Measurements from ENCODE around the gene ARHGEF7. TPM values are rescaled to one million over a fixed set of nuclear protein-coding genes. Genes with fewer than 3 reads are reported as not detected.
A peak's percentile ranks its signal among the peaks of the same experiment; 100 is the strongest.

Gene ARHGEF7
- total and polyA plus RNA-seq, 8 donors = 52.8 to 86.0 (median 72.2) TPM

- peak; percentile 71 for ATAC-seq
- no peak for TF ChIP-seq CTCF (IDR thresholded peaks at IDR 0.05)
- Histone ChIP-seq H3K9me3 (no peaks in the 10 kb centered on the region), H3K36me3 (no peaks in the 10 kb centered on the region), H3K4me1 (peaks cover 0 to 13% of the 10 kb centered on the region in 2 donors), H3K4me3 (peak overlapping the region; percentile 41 to 54), H3K27me3 (peaks cover 55 to 95% of the 10 kb centered on the region in 2 donors), H3K27ac (peak overlapping the region in 1 of 2 donors; percentile 48)
- intact Hi-C loops (cut with DNase I) = no loop called here
- DNase-seq = peak in 1 of 4 donors; percentile 44
These were observed 599 bp upstream of the ARHGEF7 start for GRCh38 chr13:111114362-111115060.

DNA sequence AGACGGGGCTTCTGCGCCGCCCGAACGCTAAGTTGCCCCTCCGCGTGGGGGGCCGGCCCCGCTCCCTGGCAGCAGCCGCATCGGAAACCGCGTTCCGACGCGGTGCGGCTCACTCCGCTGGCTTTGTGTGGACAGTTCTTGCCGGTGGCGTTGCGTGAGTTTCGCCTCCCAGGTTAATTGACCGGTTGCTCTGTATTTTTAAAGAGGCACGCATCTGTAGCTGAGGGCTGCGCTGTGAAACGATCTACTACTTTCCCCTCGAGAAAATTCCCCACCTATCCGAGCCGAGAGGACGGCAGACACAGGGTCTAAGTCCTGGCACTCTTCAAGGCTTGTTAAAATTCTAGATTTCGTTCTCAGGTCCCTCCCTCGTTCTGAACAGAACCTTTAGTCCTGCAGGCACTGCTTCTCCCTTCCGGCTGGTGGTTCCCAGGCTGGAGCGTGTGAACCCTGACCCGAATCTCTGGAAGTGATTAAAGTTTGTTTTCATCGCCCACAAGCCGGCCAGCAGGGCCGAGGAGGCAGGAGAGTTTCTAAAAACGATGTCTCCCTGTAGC, 933 bp downstream of the ARHGEF7 start:
- peak in 1 of 4 donors; percentile 38 for DNase-seq
- Histone ChIP-seq H3K4me3 (peak overlapping the region; percentile 21 to 54), H3K36me3 (no peaks in the 10 kb centered on the region), H3K4me1 (peaks cover 0 to 13% of the 10 kb centered on the region in 2 donors), H3K9me3 (no peaks in the 10 kb centered on the region), H3K27me3 (peaks cover 55 to 79% of the 10 kb centered on the region in 2 donors), H3K27ac (no peak overlapping the region)
- no peak for ATAC-seq
- intact Hi-C loops (cut with DNase I) = no loop called here
- TF ChIP-seq CTCF (IDR thresholded peaks at IDR 0.05) = no peak

DNA sequence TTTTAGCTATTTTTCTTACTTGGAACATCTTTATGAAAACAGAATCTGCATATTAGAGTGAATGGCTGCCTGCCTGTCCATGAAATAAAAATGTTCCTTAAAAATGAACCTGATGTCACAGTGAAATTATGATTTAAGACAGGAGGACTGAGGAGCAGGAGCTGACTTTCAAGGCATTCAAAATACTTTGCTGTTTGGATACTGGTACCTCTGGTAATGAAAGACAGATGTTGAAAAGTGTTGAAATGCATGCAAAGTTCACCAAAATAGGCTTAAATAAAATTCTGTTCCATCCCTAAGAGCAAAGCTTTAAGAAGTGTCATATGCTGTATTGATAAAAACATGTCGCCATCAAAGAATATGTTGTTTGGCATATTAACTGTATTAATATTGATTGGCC, 1.7 kb downstream of the ARHGEF7 start:
- no peak overlapping the region for H3K27ac ChIP-seq

DNA sequence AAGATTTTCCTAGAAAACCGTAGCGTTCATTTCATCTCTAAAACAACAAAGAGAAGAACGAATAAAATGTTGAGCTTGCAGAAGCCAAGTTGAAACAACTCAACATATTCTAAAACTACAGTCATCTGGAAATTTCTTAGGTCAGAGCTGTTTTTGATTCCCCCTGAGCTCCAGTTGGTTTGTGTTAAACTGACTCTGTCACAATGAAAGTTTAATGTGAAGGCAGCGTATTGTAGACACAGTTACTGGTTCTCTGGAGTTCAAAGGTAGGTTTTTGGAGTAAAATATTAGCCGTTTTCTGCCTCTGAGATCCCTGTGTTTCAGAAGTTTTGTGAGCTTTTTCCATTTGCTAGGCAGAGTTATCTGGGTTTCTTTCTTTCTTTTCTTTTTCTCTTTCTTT, 2.2 kb downstream of the ARHGEF7 start:
- Histone ChIP-seq H3K27ac (no peak overlapping the region), H3K27me3 (peaks cover 52 to 67% of the 10 kb centered on the region in 2 donors), H3K4me3 (no peak overlapping the region), H3K36me3 (no peaks in the 10 kb centered on the region), H3K4me1 (peaks cover 0 to 13% of the 10 kb centered on the region in 2 donors), H3K9me3 (no peaks in the 10 kb centered on the region)
- intact Hi-C loops (cut with DNase I) = no loop called here
- ATAC-seq (no peak), DNase-seq (no peak)
- TF ChIP-seq CTCF (IDR thresholded peaks at IDR 0.05) = no peak

More for the DNA sequence above, 1.7 kb downstream of the ARHGEF7 start:
- H3K27me3 ChIP-seq = peaks cover 55 to 71% of the 10 kb centered on the region in 2 donors
- H3K36me3 ChIP-seq = no peaks in the 10 kb centered on the region
- no peak for DNase-seq
- H3K4me3 ChIP-seq = no peak overlapping the region
- TF ChIP-seq CTCF (IDR thresholded peaks at IDR 0.05) = no peak
- ATAC-seq = no peak
- intact Hi-C loops (cut with DNase I) = no loop called here
- no peaks in the 10 kb centered on the region for H3K9me3 ChIP-seq
- peaks cover 0 to 13% of the 10 kb centered on the region in 2 donors for H3K4me1 ChIP-seq

- Histone ChIP-seq H3K36me3 (no peaks in the 10 kb centered on the region), H3K4me3 (no peak overlapping the region), H3K4me1 (peaks cover 0 to 13% of the 10 kb centered on the region in 2 donors), H3K9me3 (no peaks in the 10 kb centered on the region), H3K27ac (no peak overlapping the region), H3K27me3 (peaks cover 45 to 60% of the 10 kb centered on the region in 2 donors)
- no peak for ATAC-seq
- DNase-seq = no peak
- intact Hi-C loops (cut with DNase I) = no loop called here
- TF ChIP-seq CTCF (IDR thresholded peaks at IDR 0.05) = no peak
These were observed 2.9 kb downstream of the ARHGEF7 start for GRCh38 chr13:111117961-111118360.
